H1 (cell line): Measurements from ENCODE around the gene SEMA4D. TPM values are rescaled to one million over a fixed set of nuclear protein-coding genes. Genes with fewer than 3 reads are reported as not detected.

ENCODE experiments used
- CTCF ChIA-PET: fragments of 300-600 bp; sonication (Branson Sonifier 250); formaldehyde crosslinking; loops from one replicate; lab custom pipeline; 2021; ENCODE audit not compliant: partially characterized antibody; lab: Charles Lee
- POLR2A ChIA-PET: fragments of 300-600 bp; sonication (Branson Sonifier 250); formaldehyde crosslinking; loops from one replicate; lab custom pipeline; 2021; ENCODE audit warnings: inconsistent platforms; ENCODE audit not compliant: partially characterized antibody; lab: Charles Lee
- DNase-seq, 2 experiments: peaks; one replicate each; pipeline versions ENCODE4 v3.0.0 to v3.0.0-alpha.2; 2010 to 2022; ENCODE audit warnings: low spot score in 2 of 2, low read depth in 1 of 2, mixed read lengths in 1 of 2
- FAIRE-seq: peaks from 2 replicates; lab custom pipeline; 2011; peaks lifted over from hg19 to GRCh38; lab: Jason Lieb, UNC
- H2AFZ ChIP-seq: 2 replicates; pipeline ENCODE4 v1.8.1; 2012; ENCODE audit warnings: low read length, inconsistent platforms
- H2AK5ac ChIP-seq: 2 replicates; pipeline ENCODE4 v1.6.1; 2013; ENCODE audit warnings: low read depth, low read length
- H2BK120ac ChIP-seq: replicated peaks from 2 replicates; pipeline ENCODE3; 2013; ENCODE audit warnings: low read depth, low read length, inconsistent platforms
- H2BK12ac ChIP-seq: 2 replicates; pipeline ENCODE4 v1.6.1; 2013; ENCODE audit warnings: low read depth, low read length
- H2BK15ac ChIP-seq: 2 replicates; pipeline ENCODE4 v1.6.1; 2013; ENCODE audit warnings: low read length
- H2BK20ac ChIP-seq: 2 replicates; pipeline ENCODE4 v1.6.1; 2013; ENCODE audit warnings: low read length
- H2BK5ac ChIP-seq: 2 replicates; pipeline ENCODE4 v1.6.1; 2013; ENCODE audit warnings: low read depth, low read length
- H3K14ac ChIP-seq: 2 replicates; pipeline ENCODE4 v1.6.1; 2013; ENCODE audit warnings: inconsistent platforms; ENCODE audit not compliant: insufficient read length
- H3K18ac ChIP-seq: 2 replicates; pipeline ENCODE4 v1.6.1; 2013; ENCODE audit warnings: low read length; ENCODE audit errors: extremely low read depth
- H3K23ac ChIP-seq: 2 replicates; pipeline ENCODE4 v1.6.1; 2013; ENCODE audit warnings: inconsistent platforms; ENCODE audit not compliant: insufficient read length
- H3K23me2 ChIP-seq: 2 replicates; pipeline ENCODE4 v1.6.1; 2013; ENCODE audit warnings: low read depth, low read length
- H3K27ac ChIP-seq: 2 replicates; pipeline ENCODE4 v1.6.1; 2011; ENCODE audit warnings: low read depth, low read length, inconsistent platforms
- H3K27me3 ChIP-seq, 4 experiments: replicated peaks in 1 of 4; 1 replicate in 1 of 4; 2 replicates in 3 of 4; pipeline versions ENCODE4 v1.6.1 to v1.8.1; 2011 to 2013; ENCODE audit warnings: low read length in 3 of 4, mild to moderate bottlenecking in 3 of 4, inconsistent platforms in 2 of 4, mixed read lengths in 2 of 4, moderate library complexity in 1 of 4; ENCODE audit not compliant: control insufficient read depth in 3 of 4, insufficient read depth in 3 of 4; ENCODE audit errors: extremely low read depth in 1 of 4
- H3K36me3 ChIP-seq, 4 experiments: 2 replicates each; pipeline versions ENCODE4 v1.6.1 to v1.8.1; 2011 to 2013; ENCODE audit warnings: mild to moderate bottlenecking in 4 of 4, low read length in 3 of 4, moderate library complexity in 2 of 4, control low read depth in 1 of 4, inconsistent platforms in 1 of 4; ENCODE audit not compliant: insufficient read depth in 4 of 4, control insufficient read depth in 2 of 4
- H3K4ac ChIP-seq: replicated peaks from 2 replicates; pipeline ENCODE3; 2013; ENCODE audit warnings: low read length, low read depth, mixed read lengths, inconsistent platforms; ENCODE audit not compliant: insufficient read length
- H3K4me1 ChIP-seq, 4 experiments: replicated peaks in 1 of 4; 1 replicate in 1 of 4; 2 replicates in 3 of 4; pipeline versions ENCODE4 v1.6.1 to v1.8.1; 2011 to 2013; ENCODE audit warnings: low read length in 3 of 4, inconsistent platforms in 2 of 4, mixed read lengths in 1 of 4; ENCODE audit not compliant: insufficient read depth in 4 of 4, control insufficient read depth in 3 of 4
- H3K4me2 ChIP-seq, 2 experiments: 2 replicates each; pipeline versions ENCODE4 v1.6.1 to v1.8.1; 2011 to 2013; ENCODE audit warnings: low read depth in 2 of 2, low read length in 2 of 2, control low read depth in 1 of 2, inconsistent platforms in 1 of 2, mild to moderate bottlenecking in 1 of 2; ENCODE audit not compliant: insufficient read depth in 1 of 2
- H3K4me3 ChIP-seq, 4 experiments: fragments of 200-600, 300-600 bp in 1 of 4; sonication (generic), shearing (Covaris generic), sonication (Bioruptor Twin) in 1 of 4; 2 replicates each; pipeline versions ENCODE4 v1.5.1 to v1.8.1; 2011 to 2016; ENCODE audit warnings: low read length in 4 of 4, low read depth in 3 of 4, control low read depth in 2 of 4, inconsistent platforms in 2 of 4, mild to moderate bottlenecking in 2 of 4, mixed read lengths in 1 of 4, moderate library complexity in 1 of 4; ENCODE audit not compliant: insufficient read depth in 2 of 4; ENCODE audit errors: extremely low read depth in 1 of 4
- H3K56ac ChIP-seq: replicated peaks from 2 replicates; pipeline ENCODE3; 2013; ENCODE audit warnings: low read depth, mild to moderate bottlenecking, mixed read lengths, low read length, inconsistent platforms; ENCODE audit not compliant: insufficient read length
- H3K79me1 ChIP-seq: 2 replicates; pipeline ENCODE4 v1.6.1; 2013; ENCODE audit warnings: low read depth, low read length, control low read depth
- H3K79me2 ChIP-seq, 2 experiments: 2 replicates each; pipeline versions ENCODE4 v1.6.1 to v1.8.1; 2012 to 2013; ENCODE audit warnings: low read length in 2 of 2, mild to moderate bottlenecking in 2 of 2, inconsistent platforms in 1 of 2; ENCODE audit not compliant: insufficient read depth in 2 of 2, control insufficient read depth in 1 of 2
- H3K9ac ChIP-seq, 4 experiments: replicated peaks in 1 of 4; 1 replicate in 1 of 4; 2 replicates in 3 of 4; pipeline versions ENCODE4 v1.6.1 to v1.8.1; 2011 to 2013; ENCODE audit warnings: low read depth in 3 of 4, low read length in 3 of 4, control low read depth in 2 of 4, mild to moderate bottlenecking in 2 of 4, moderate library complexity in 2 of 4, inconsistent platforms in 1 of 4; ENCODE audit errors: extremely low read depth in 1 of 4
- H3K9me3 ChIP-seq, 2 experiments: 2 replicates each; pipeline versions ENCODE4 v1.6.1 to v1.8.1; 2012 to 2013; ENCODE audit warnings: mild to moderate bottlenecking in 2 of 2, moderate library complexity in 2 of 2, control low read depth in 1 of 2, inconsistent platforms in 1 of 2, low read depth in 1 of 2, low read length in 1 of 2, mixed read lengths in 1 of 2; ENCODE audit not compliant: insufficient read depth in 2 of 2
- H4K20me1 ChIP-seq, 2 experiments: replicated peaks in 1 of 2; 2 replicates each; pipeline versions ENCODE3 to v1.8.1; 2011 to 2013; ENCODE audit warnings: inconsistent platforms in 2 of 2, low read length in 2 of 2, mild to moderate bottlenecking in 1 of 2; ENCODE audit not compliant: insufficient read depth in 2 of 2, control insufficient read depth in 1 of 2
- H4K5ac ChIP-seq: 2 replicates; pipeline ENCODE4 v1.6.1; 2013; ENCODE audit warnings: low read length, low read depth, mixed read lengths, inconsistent platforms; ENCODE audit not compliant: insufficient read length
- H4K8ac ChIP-seq: 2 replicates; pipeline ENCODE4 v1.8.0; 2013; ENCODE audit warnings: mild to moderate bottlenecking, moderate library complexity, low read length, inconsistent platforms; ENCODE audit not compliant: insufficient read depth; ENCODE audit errors: extremely low read depth
- H4K91ac ChIP-seq: replicated peaks from 2 replicates; pipeline ENCODE3; 2013; ENCODE audit warnings: low read length, mixed read lengths, inconsistent platforms; ENCODE audit not compliant: insufficient read length
- CBX5 ChIP-seq: fragments of 300-800, 300-1000 bp; sonication (generic); IDR thresholded peaks from 2 replicates; pipeline ENCODE4 v1.7.1; 2016; ENCODE audit warnings: antibody characterized with exemption, low read length, low read depth
- KDM1A ChIP-seq: fragments of 200-600, 300-600 bp; sonication (generic); IDR thresholded peaks from 2 replicates; pipeline ENCODE4 v1.7.1; 2016; ENCODE audit warnings: mild to moderate bottlenecking, low read length, borderline replicate concordance
- USF2 ChIP-seq: IDR thresholded peaks from 2 replicates; pipeline ENCODE4 v1.6.1; 2011; ENCODE audit warnings: low read length, improper control_type of control experiment
- WGBS, 2 experiments: shearing (Covaris generic) in 1 of 2; methylation state at CpG; one replicate each; pipeline versions ENCODE4 v1.1.6 to v1.1.7; 2013 to 2015; ENCODE audit warnings: low lambda C conversion rate in 2 of 2, mixed read lengths in 2 of 2, inconsistent platforms in 1 of 2, low coverage in 1 of 2, missing lambda C conversion rate in 1 of 2; ENCODE audit not compliant: insufficient replicate concordance in 2 of 2, insufficient coverage in 1 of 2, insufficient read length in 1 of 2; ENCODE audit errors: extremely low coverage in 1 of 2, missing lambda C conversion rate in 1 of 2; 5-methylcytosine and 5-hydroxymethylcytosine counted together
- polyA plus RNA-seq, 7 experiments: library from polyadenylated mRNA; depleted of rRNA in 3 of 7; stranded (reverse) in 5 of 7; unstranded in 2 of 7; fragments of >200 nt in 5 of 7; fragments of 200-250 nt in 2 of 7; gene quantifications; 1 replicate in 5 of 7; 2 replicates in 1 of 7; 4 replicates in 1 of 7; pipeline versions ENCODE4 v1.2.1 to v1.2.3, GENCODE V29; 2011 to 2013; ENCODE audit warnings: missing spikeins in 2 of 7, mixed read lengths in 2 of 7
- total RNA-seq: library from RNA; stranded (reverse); fragmentation: NEBNext Ultra II Directional; extraction: Animal tissue kit (Norgen Biotek cat#: 25700); gene quantifications from 2 replicates; pipeline ENCODE4 v1.2.1, GENCODE V29; 2021

Gene SEMA4D
- total and polyA plus RNA-seq, 2 of the 8 experiments (the other 6 are each of a cell fraction or from before 2014, with no cell fraction given) = 21.0 to 70.4 TPM

GRCh38 chr9:89467278-89467625 is 30.7 kb downstream of the SEMA4D start:
- Histone ChIP-seq H4K20me1 (peaks cover 3 to 13% of the 10 kb centered on the region in 2 experiments), H4K91ac (peak overlapping the region; percentile 54), H2AFZ (no peak overlapping the region), H2BK12ac (peak overlapping the region; percentile 72; the same call in 1 of the 2 replicates), H2BK20ac (0 out of 2 replicates have a peak overlapping the region, but pooled peaks have one; percentile 76), H2BK120ac (peak overlapping the region; percentile 36), H3K4ac (no peak overlapping the region), H3K79me2 (peaks cover 4 to 93% of the 10 kb centered on the region in 2 experiments), H2BK15ac (peak overlapping the region; percentile 77; the same call in 1 of the 2 replicates), H3K4me1 (peaks cover 6 to 35% (median 22%) of the 10 kb centered on the region in 4 experiments), H4K8ac (no peak overlapping the region), H3K23ac (no peak overlapping the region), H3K4me3 (no peak overlapping the region), H3K27ac (no peak overlapping the region), H3K14ac (no peak overlapping the region), H3K18ac (peak overlapping the region; percentile 32; the same call in 1 of the 2 replicates), H4K5ac (peak overlapping the region; percentile 18), H3K36me3 (0 out of 8 replicates have a peak, but pooled peaks cover 0 to 3% (median 0%) of the 10 kb centered on the region in 4 experiments), H3K23me2 (no peaks in the 10 kb centered on the region), H3K9me3 (no peaks in the 10 kb centered on the region), H3K27me3 (no peaks in the 10 kb centered on the region), H3K79me1 (peaks cover 34% of the 10 kb centered on the region), H3K56ac (no peak overlapping the region), H3K4me2 (no peak overlapping the region), H2AK5ac (peak overlapping the region; percentile 87; the same call in 1 of the 2 replicates), H2BK5ac (peak overlapping the region; percentile 76; the same call in 1 of the 2 replicates), H3K9ac (no peak overlapping the region)
- DNase-seq (no peak), FAIRE-seq (no peak)
- WGBS, 2 experiments = 84% methylated on average over 3 of the region's 4 CpGs; no CpG with 5 or more reads in 1 of the 2 experiments
- ChIA-PET POLR2A (no interaction called here), CTCF (interaction anchor here (0.8 to 1.4 kb wide), 2 partner anchors 39 to 82 kb away, joined by 3 to 9 read pairs; no protein-coding TSS in a partner anchor)
- TF ChIP-seq KDM1A (no peak), CBX5 (no peak), USF2 (no peak)
